Ishikawa (cell line): Measurements from ENCODE around the gene DOCK1.

Experiments used
- CEBPB ChIP-seq: IDR thresholded peaks from 2 replicates; pipeline ENCODE4 v1.6.1; 2012
- CREB1 ChIP-seq: IDR thresholded peaks from 2 replicates; pipeline ENCODE4 v1.6.1; 2012; ENCODE audit warnings: low read depth
- EGR1 ChIP-seq: IDR thresholded peaks from 2 replicates; pipeline ENCODE4 v1.6.1; 2012
- EP300 ChIP-seq: IDR thresholded peaks from 2 replicates; pipeline ENCODE4 v1.6.1; 2012; ENCODE audit warnings: borderline replicate concordance
- FOXM1 ChIP-seq: IDR thresholded peaks from 2 replicates; pipeline ENCODE4 v1.6.1; 2012; ENCODE audit warnings: low read depth, borderline replicate concordance
- NFIC ChIP-seq: IDR thresholded peaks from 2 replicates; pipeline ENCODE4 v1.6.1; 2012
- RAD21 ChIP-seq: IDR thresholded peaks from 2 replicates; pipeline ENCODE4 v1.6.1; 2012; ENCODE audit warnings: low read depth
- TAF1 ChIP-seq: IDR thresholded peaks from 2 replicates; pipeline ENCODE4 v1.6.1; 2012; ENCODE audit warnings: low read depth, mild to moderate bottlenecking
- TCF12 ChIP-seq: IDR thresholded peaks from 2 replicates; pipeline ENCODE4 v1.6.1; 2012; ENCODE audit warnings: low read depth
- TEAD4 ChIP-seq: IDR thresholded peaks from 2 replicates; pipeline ENCODE4 v1.6.1; 2012
- YY1 ChIP-seq: IDR thresholded peaks from 2 replicates; pipeline ENCODE4 v1.6.1; 2012; ENCODE audit warnings: low read depth
- ZBTB7A ChIP-seq: IDR thresholded peaks from 2 replicates; pipeline ENCODE4 v1.6.1; 2012; ENCODE audit warnings: low read depth
- TF ChIP-seq, protein P1 (sequence below): IDR thresholded peaks from 2 replicates; pipeline ENCODE4 v1.6.1; 2012
- TF ChIP-seq, protein P2 (sequence below): IDR thresholded peaks from 2 replicates; pipeline ENCODE4 v1.6.1; 2012; ENCODE audit warnings: low read depth, mild to moderate bottlenecking
- TF ChIP-seq, protein P3 (sequence below): IDR thresholded peaks from 2 replicates; pipeline ENCODE4 v1.6.1; 2012

DOCK1 gene

DNA sequence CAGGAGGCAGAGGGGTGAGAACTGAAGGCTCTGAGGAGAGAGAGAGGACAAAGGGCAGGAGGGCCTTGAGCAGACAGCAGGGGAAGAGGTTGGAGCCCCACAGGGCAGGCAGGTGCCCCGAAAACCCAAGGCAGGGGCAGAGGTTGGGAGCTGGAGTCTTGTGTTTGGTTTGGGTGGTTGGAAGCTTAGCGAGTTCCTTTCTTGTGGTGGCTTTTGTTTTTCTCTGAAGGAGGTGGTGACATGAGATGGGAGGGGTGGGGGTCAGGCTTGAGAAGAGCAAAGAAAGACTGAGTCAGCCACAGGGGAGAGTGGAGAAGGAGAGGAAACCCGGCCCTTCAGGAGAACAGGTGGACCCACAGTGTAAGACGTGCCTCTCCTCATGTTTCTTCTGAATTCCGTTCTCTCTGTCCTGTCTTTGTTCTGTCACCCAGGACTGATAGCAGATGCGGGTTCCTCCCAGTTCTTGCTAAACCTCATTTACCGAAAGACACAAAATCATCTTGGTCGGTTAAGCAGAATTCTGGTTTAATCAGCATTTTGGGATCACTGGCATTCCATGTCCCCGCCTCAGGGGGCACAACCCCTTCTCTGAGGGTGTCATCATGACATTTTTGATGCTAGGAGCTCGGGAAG is 195.9 kb downstream of the DOCK1 start:
- TF ChIP-seq NFIC (no peak), CEBPB (no peak), FOXM1 (no peak), ZBTB7A (no peak), TCF12 (no peak), EP300 (no peak), RAD21 (no peak), TEAD4 (no peak), CREB1 (no peak), EGR1 (no peak), YY1 (no peak), TAF1 (no peak)
- TF ChIP-seq, protein P1, sequence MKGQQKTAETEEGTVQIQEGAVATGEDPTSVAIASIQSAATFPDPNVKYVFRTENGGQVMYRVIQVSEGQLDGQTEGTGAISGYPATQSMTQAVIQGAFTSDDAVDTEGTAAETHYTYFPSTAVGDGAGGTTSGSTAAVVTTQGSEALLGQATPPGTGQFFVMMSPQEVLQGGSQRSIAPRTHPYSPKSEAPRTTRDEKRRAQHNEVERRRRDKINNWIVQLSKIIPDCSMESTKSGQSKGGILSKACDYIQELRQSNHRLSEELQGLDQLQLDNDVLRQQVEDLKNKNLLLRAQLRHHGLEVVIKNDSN: no peak
- TF ChIP-seq, protein P2, sequence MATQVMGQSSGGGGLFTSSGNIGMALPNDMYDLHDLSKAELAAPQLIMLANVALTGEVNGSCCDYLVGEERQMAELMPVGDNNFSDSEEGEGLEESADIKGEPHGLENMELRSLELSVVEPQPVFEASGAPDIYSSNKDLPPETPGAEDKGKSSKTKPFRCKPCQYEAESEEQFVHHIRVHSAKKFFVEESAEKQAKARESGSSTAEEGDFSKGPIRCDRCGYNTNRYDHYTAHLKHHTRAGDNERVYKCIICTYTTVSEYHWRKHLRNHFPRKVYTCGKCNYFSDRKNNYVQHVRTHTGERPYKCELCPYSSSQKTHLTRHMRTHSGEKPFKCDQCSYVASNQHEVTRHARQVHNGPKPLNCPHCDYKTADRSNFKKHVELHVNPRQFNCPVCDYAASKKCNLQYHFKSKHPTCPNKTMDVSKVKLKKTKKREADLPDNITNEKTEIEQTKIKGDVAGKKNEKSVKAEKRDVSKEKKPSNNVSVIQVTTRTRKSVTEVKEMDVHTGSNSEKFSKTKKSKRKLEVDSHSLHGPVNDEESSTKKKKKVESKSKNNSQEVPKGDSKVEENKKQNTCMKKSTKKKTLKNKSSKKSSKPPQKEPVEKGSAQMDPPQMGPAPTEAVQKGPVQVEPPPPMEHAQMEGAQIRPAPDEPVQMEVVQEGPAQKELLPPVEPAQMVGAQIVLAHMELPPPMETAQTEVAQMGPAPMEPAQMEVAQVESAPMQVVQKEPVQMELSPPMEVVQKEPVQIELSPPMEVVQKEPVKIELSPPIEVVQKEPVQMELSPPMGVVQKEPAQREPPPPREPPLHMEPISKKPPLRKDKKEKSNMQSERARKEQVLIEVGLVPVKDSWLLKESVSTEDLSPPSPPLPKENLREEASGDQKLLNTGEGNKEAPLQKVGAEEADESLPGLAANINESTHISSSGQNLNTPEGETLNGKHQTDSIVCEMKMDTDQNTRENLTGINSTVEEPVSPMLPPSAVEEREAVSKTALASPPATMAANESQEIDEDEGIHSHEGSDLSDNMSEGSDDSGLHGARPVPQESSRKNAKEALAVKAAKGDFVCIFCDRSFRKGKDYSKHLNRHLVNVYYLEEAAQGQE: no peak
- TF ChIP-seq, protein P3, sequence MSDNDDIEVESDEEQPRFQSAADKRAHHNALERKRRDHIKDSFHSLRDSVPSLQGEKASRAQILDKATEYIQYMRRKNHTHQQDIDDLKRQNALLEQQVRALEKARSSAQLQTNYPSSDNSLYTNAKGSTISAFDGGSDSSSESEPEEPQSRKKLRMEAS: no peak

DNA sequence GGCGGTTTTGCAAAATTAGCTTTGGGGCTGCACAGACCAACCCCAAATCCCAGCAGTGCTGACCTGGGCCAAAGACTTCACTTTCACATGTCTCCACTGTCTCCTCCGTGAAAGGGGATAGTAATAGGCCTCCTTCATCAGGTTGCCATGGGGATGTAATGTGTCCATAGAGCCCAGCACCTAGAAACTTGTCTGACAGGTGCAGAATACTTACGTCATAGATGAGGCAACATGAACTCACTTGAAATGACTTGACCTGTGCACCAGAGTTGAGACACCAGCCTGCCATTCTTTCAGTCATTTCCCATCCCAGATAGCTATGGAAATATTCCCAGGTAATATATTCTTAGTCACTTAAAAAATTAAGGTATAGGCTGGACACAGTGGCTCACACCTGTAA is 196.9 kb downstream of the DOCK1 start:
- no peak for TF ChIP-seq CEBPB
- no peak for TF ChIP-seq RAD21
- TF ChIP-seq ZBTB7A: no peak
- no peak for TF ChIP-seq TAF1
- TF ChIP-seq NFIC: no peak
- TF ChIP-seq EGR1: no peak

DNA sequence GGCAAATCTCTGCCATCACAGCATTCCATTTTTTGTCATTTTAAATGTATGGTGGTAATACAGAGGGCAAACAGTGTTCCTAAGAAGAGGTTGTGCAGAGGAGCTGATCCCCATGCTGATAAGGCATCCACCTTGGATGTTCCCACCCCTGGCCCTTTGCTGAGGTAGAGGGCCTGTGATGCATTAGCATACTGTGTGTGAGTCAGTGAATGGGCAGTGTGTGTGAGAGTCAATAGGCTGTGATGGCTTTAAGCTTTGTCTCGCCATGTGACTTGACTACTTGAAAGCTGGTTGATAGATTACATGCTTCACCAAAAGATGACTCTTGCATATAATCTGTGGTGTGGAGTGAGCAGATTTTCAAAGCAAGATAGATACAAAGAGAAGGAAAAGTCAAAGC is 209.9 kb downstream of the DOCK1 start:
- TF ChIP-seq ZBTB7A: no peak
- TF ChIP-seq TCF12: no peak
- no peak for TF ChIP-seq TAF1
- TF ChIP-seq RAD21: no peak
- TF ChIP-seq YY1: no peak
- TF ChIP-seq FOXM1: no peak
- TF ChIP-seq, protein P3: no peak
- TF ChIP-seq, protein P2: no peak
- TF ChIP-seq, protein P1: no peak
- no peak for TF ChIP-seq CREB1
- no peak for TF ChIP-seq TEAD4
- no peak for TF ChIP-seq CEBPB
- no peak for TF ChIP-seq EP300
- TF ChIP-seq EGR1: no peak
- no peak for TF ChIP-seq NFIC

DNA sequence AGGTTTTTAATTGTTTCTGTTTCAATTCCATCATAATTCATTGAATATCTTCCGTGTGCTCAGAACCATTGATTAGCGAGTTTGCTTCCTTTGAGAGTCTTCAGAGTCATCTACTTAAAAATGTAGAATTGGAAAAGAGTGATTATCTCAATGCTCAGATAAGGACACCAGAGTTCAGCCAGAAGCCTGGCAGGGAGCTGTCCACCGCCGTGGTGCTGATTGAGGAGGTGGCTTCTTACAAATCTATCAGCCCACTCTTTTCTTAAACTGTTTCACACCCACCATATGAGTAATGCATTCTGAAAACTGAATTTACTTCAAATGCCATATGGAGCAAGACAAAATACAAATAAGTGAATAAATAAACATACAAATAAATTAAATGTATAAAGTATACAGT is 211.9 kb downstream of the DOCK1 start:
- TF ChIP-seq, protein P1: no peak
- TF ChIP-seq, protein P3: no peak
- TF ChIP-seq RAD21: no peak
- TF ChIP-seq ZBTB7A: no peak
- TF ChIP-seq, protein P2: peak; percentile 98
